ENCODE results near the gene PREX1.
"Not testable (repeated sequence)": the region's sequence is repeated elsewhere in the genome, so short reads cannot be mapped to it uniquely, and the experiment has no call there.

Gene PREX1

GRCh38 chr20:48851579-48851978 is 23.8 kb upstream of the PREX1 start:
- no peak for TF ChIP-seq ZNF274 (IDR thresholded peaks at IDR 0.05; ENCODE audit: low read depth, low read length)
- H3K4me3 ChIP-seq (ENCODE audit: low read length) = no peak overlapping the region

- H3K4me3 ChIP-seq (ENCODE audit: low read length) = no peak overlapping the region
- TF ChIP-seq ZNF274 (IDR thresholded peaks at IDR 0.05; ENCODE audit: low read depth, low read length) = no peak
Observed at GRCh38 chr20:48850977-48851299, 23.1 kb upstream of the PREX1 start.

- no peak for TF ChIP-seq ZNF274 (IDR thresholded peaks at IDR 0.05; ENCODE audit: low read depth, low read length)
- H3K4me3 ChIP-seq (ENCODE audit: low read length) = no peak overlapping the region
Observed at GRCh38 chr20:48850257-48850976, 22.6 kb upstream of the PREX1 start.

- H3K4me3 ChIP-seq (ENCODE audit: low read length) = no peak overlapping the region
Observed at GRCh38 chr20:48849779-48850178, 22.0 kb upstream of the PREX1 start.

GRCh38 chr20:48849299-48849698 is 21.5 kb upstream of the PREX1 start:
- TF ChIP-seq ZNF274 (IDR thresholded peaks at IDR 0.05; ENCODE audit: low read depth, low read length) = no peak
- no peak overlapping the region for H3K4me3 ChIP-seq (ENCODE audit: low read length)

More at GRCh38 chr20:48849779-48850178, 22.0 kb upstream of the PREX1 start:
- no peak for TF ChIP-seq ZNF274 (IDR thresholded peaks at IDR 0.05; ENCODE audit: low read depth, low read length)

GRCh38 chr20:48847498-48848205 is 19.9 kb upstream of the PREX1 start:
- H3K4me3 ChIP-seq (ENCODE audit: low read length) = no peak overlapping the region

GRCh38 chr20:48846516-48847492 is 19.0 kb upstream of the PREX1 start:
- no peak overlapping the region for H3K4me3 ChIP-seq (ENCODE audit: low read length)
- TF ChIP-seq ZNF274 (IDR thresholded peaks at IDR 0.05; ENCODE audit: low read depth, low read length) = no peak

More at GRCh38 chr20:48847498-48848205, 19.9 kb upstream of the PREX1 start:
- no peak for TF ChIP-seq ZNF274 (IDR thresholded peaks at IDR 0.05; ENCODE audit: low read depth, low read length)

- no peak overlapping the region for H3K4me3 ChIP-seq (ENCODE audit: low read length)
- no peak for TF ChIP-seq ZNF274 (IDR thresholded peaks at IDR 0.05; ENCODE audit: low read depth, low read length)
Observed at GRCh38 chr20:48845721-48846306, 18.0 kb upstream of the PREX1 start.

- no peak for TF ChIP-seq ZNF274 (IDR thresholded peaks at IDR 0.05; ENCODE audit: low read depth, low read length)
- H3K4me3 ChIP-seq (ENCODE audit: low read length) = no peak overlapping the region
Observed at GRCh38 chr20:48844996-48845395, 17.2 kb upstream of the PREX1 start.

GRCh38 chr20:48843896-48844295 is 16.1 kb upstream of the PREX1 start:
- H3K4me3 ChIP-seq (ENCODE audit: low read length) = not testable (repeated sequence)

GRCh38 chr20:48843057-48843806 is 15.4 kb upstream of the PREX1 start:
- no peak for TF ChIP-seq ZNF274 (IDR thresholded peaks at IDR 0.05; ENCODE audit: low read depth, low read length)
- no peak overlapping the region for H3K4me3 ChIP-seq (ENCODE audit: low read length)

GRCh38 chr20:48841875-48842529 is 14.2 kb upstream of the PREX1 start:
- no peak overlapping the region for H3K4me3 ChIP-seq (ENCODE audit: low read length)
- TF ChIP-seq ZNF274 (IDR thresholded peaks at IDR 0.05; ENCODE audit: low read depth, low read length) = no peak

All from GM08714 (cell line).